Measurements from ENCODE around the gene PTRH1. TPM values are rescaled to one million over a fixed set of nuclear protein-coding genes. Genes with fewer than 3 reads are reported as not detected.

PTRH1 gene
- total and polyA plus RNA-seq, 5 donors from 2014 or later, result 9.3 to 36.5 (median 27.5) TPM

- H3K4me3 Mint-ChIP-seq, result no peak overlapping the region
- no peak overlapping the region for H3K4me3 ChIP-seq (ENCODE audit: low read depth, low read length)
- no peaks in the 10 kb centered on the region for H3K36me3 ChIP-seq (ENCODE audit: control insufficient read depth, insufficient read depth, low read length)
- peaks cover 0 to 33% (median 5%) of the 10 kb centered on the region in 4 donors for H3K4me1 Mint-ChIP-seq
- H3K27me3 ChIP-seq (ENCODE audit: control insufficient read depth, insufficient read depth, low read length), result no peaks in the 10 kb centered on the region
- DNase-seq (peak in 2 of 3 donors; percentile 28 to 67), ATAC-seq (ENCODE audit: low read depth in 2 of 2) (peak; percentile 70)
- H3K9me3 Mint-ChIP-seq, result peaks cover 0 to 2% (median 0%) of the 10 kb centered on the region in 7 donors
- no peaks in the 10 kb centered on the region for H3K9me3 ChIP-seq (ENCODE audit: control insufficient read depth in 2 of 2, low read length in 2 of 2)
- peak overlapping the region in 1 of 3 donors; percentile 69 for H3K27ac Mint-ChIP-seq
- H3K27ac ChIP-seq (ENCODE audit: insufficient read depth, low read length, poor library complexity, severe bottlenecking), result no peak overlapping the region
- no peaks in the 10 kb centered on the region for H3K27me3 Mint-ChIP-seq
- H3K36me3 Mint-ChIP-seq, result peaks cover 3% of the 10 kb centered on the region
- H3K4me1 ChIP-seq (ENCODE audit: control insufficient read depth, insufficient read depth, low read length, poor library complexity, severe bottlenecking), result peaks cover 6% of the 10 kb centered on the region
Observed at GRCh38 chr9:127707766-127708165, 7.7 kb downstream of the PTRH1 start.

DNA sequence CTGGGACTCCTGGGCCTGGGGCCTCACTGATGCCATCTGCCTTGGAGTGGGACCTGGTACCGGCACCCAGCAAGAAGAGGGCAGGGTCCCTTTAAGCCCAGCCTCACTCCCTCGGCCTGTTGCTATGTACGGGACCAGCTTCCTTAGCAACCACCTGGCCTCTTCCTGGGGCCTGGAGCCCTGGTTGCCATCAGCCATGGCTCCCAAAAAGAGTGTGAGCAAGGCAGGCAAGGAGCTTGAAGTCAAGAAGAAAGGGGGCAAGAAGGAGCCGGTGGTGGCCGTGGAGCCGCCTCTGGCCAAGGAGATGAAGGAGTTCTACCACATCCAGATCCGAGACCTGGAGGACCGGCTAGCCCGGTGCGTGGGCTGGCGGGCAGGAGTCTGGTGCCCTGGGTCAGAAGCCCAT lies 8.6 kb downstream of the PTRH1 start, which contains the start of gene CFAP157:
CFAP157 (plus strand) TSS at position 153 of the 406 bp plus-strand sequence; CDS start at position 197, 44 bp downstream.
- peak within 1 kb of the TSS in 1 of 4 donors; percentile 82 for H3K4me3 Mint-ChIP-seq
- H3K27ac Mint-ChIP-seq, result peak within 1 kb of the TSS in 1 of 3 donors; percentile 69
- H3K36me3 Mint-ChIP-seq, result peaks cover 3% of the 10 kb centered on the region

DNA sequence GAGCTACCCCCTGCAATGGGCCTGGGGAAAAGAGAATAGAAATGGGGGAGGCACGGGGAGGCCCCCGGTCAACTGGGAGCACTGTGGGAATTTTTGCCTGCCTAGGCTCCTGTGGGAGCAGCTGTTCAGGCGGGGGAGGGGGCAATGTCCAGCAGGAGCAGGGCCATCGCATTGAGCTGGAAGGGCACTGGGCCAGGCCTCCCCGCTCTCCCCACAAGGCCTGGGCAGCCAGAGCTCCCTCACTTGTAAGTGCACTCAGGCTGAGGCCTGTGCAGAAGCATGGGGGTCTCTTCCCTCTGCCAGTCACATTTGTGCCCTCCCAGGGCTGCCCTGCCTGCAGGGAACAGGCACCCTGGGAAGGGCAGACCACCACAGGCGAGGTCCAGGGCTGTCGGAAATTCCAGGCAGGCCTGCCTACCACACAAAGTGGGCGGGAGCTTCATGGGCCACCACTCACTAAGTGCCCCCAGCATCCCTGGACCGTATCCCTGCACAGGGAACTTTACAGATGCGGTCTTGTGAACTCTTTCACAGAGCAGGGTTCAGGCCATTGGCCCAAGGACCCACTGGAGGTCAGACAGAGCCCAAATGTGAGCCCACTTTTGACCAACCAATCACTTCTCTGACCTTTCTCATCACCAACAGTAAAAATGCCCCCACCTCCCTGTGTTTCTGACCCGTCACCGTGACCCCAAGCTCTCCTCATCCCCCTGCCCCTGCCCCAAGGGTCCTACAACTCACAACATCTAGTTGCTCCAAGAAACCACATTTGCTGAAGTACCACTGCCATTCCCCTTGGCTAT lies 9.7 kb downstream of the PTRH1 start:
- ATAC-seq (ENCODE audit: low read depth in 2 of 2), result no peak
- H3K27ac Mint-ChIP-seq, result no peak overlapping the region

More for the DNA sequence above, 8.6 kb downstream of the PTRH1 start, which contains the start of gene CFAP157:
- Histone ChIP-seq H3K27ac (ENCODE audit: insufficient read depth, low read length, poor library complexity, severe bottlenecking) (no peak within 1 kb of the TSS), H3K9me3 (ENCODE audit: control insufficient read depth in 2 of 2, low read length in 2 of 2) (no peaks in the 10 kb centered on the region), H3K4me1 (ENCODE audit: control insufficient read depth, insufficient read depth, low read length, poor library complexity, severe bottlenecking) (peaks cover 6% of the 10 kb centered on the region), H3K27me3 (ENCODE audit: control insufficient read depth, insufficient read depth, low read length) (no peaks in the 10 kb centered on the region), H3K36me3 (ENCODE audit: control insufficient read depth, insufficient read depth, low read length) (no peaks in the 10 kb centered on the region), H3K4me3 (ENCODE audit: low read depth, low read length) (no peak within 1 kb of the TSS)
- no peak for ATAC-seq (ENCODE audit: low read depth in 2 of 2)
- Mint-ChIP-seq H3K27me3 (no peaks in the 10 kb centered on the region), H3K4me1 (peaks cover 0 to 29% (median 5%) of the 10 kb centered on the region in 4 donors), H3K9me3 (peaks cover 0 to 2% (median 0%) of the 10 kb centered on the region in 7 donors)
- no peak for DNase-seq

DNA sequence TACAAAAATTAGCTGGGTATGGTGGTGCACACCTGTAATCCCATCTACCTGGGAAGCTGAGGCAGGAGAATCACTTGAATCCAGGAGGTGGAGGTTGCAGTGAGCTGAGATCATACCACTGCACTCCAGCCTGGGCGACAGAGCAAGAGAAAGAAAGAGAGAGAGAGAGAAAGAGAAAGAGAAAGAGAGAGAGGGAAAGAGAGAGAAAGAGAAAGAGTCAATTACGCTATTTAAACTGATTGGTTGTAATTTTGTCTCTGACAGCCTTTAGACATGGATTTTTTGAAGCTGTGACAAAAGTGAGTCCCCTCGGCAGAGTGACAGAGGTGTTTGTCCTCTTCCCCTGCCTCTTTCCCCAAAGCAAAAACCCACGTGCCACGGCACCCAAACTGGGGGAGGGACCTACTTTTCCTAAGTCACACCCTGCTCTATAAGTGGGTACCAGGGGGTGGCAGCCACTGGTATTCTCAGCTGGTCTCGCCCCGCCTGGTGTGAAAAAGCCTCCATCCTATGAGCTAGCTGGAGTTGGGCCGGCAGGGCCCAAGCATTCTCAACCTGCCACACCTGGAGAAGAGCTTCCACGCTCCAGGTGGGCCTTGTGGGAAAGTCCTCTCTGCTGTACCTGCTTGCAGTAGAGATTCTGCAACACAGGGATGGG lies 12.0 kb downstream of the PTRH1 start:
- Histone ChIP-seq H3K4me3 (ENCODE audit: low read depth, low read length) (no peak overlapping the region), H3K9me3 (ENCODE audit: control insufficient read depth in 2 of 2, low read length in 2 of 2) (no peaks in the 10 kb centered on the region), H3K36me3 (ENCODE audit: control insufficient read depth, insufficient read depth, low read length) (no peaks in the 10 kb centered on the region), H3K27me3 (ENCODE audit: control insufficient read depth, insufficient read depth, low read length) (no peaks in the 10 kb centered on the region), H3K27ac (ENCODE audit: insufficient read depth, low read length, poor library complexity, severe bottlenecking) (no peak overlapping the region), H3K4me1 (ENCODE audit: control insufficient read depth, insufficient read depth, low read length, poor library complexity, severe bottlenecking) (peaks cover 7% of the 10 kb centered on the region)
- Mint-ChIP-seq H3K4me3 (peak overlapping the region in 1 of 4 donors; percentile 43), H3K27ac (no peak overlapping the region), H3K4me1 (peaks cover 0 to 24% (median 13%) of the 10 kb centered on the region in 4 donors), H3K27me3 (peaks cover 4% of the 10 kb centered on the region), H3K36me3 (peaks cover under 1% of the 10 kb centered on the region), H3K9me3 (no peaks in the 10 kb centered on the region)
- no peak for DNase-seq
- no peak for ATAC-seq (ENCODE audit: low read depth in 2 of 2)

More for the DNA sequence above, 9.7 kb downstream of the PTRH1 start:
- H3K9me3 ChIP-seq (ENCODE audit: control insufficient read depth in 2 of 2, low read length in 2 of 2), result no peaks in the 10 kb centered on the region
- Mint-ChIP-seq H3K4me3 (no peak overlapping the region), H3K9me3 (peaks cover 0 to 2% (median 0%) of the 10 kb centered on the region in 7 donors), H3K27me3 (no peaks in the 10 kb centered on the region), H3K4me1 (peaks cover 0 to 20% (median 3%) of the 10 kb centered on the region in 4 donors), H3K36me3 (peaks cover 3% of the 10 kb centered on the region)
- no peak for DNase-seq
- no peak overlapping the region for H3K4me3 ChIP-seq (ENCODE audit: low read depth, low read length)
- H3K27me3 ChIP-seq (ENCODE audit: control insufficient read depth, insufficient read depth, low read length), result no peaks in the 10 kb centered on the region
- H3K36me3 ChIP-seq (ENCODE audit: control insufficient read depth, insufficient read depth, low read length), result no peaks in the 10 kb centered on the region
- no peak overlapping the region for H3K27ac ChIP-seq (ENCODE audit: insufficient read depth, low read length, poor library complexity, severe bottlenecking)
- peaks cover under 1% of the 10 kb centered on the region for H3K4me1 ChIP-seq (ENCODE audit: control insufficient read depth, insufficient read depth, low read length, poor library complexity, severe bottlenecking)

GRCh38 chr9:127700594-127701255 lies 14.7 kb downstream of the PTRH1 start:
- DNase-seq, result no peak
- H3K9me3 ChIP-seq (ENCODE audit: control insufficient read depth in 2 of 2, low read length in 2 of 2), result no peaks in the 10 kb centered on the region
- H3K4me1 ChIP-seq (ENCODE audit: control insufficient read depth, insufficient read depth, low read length, poor library complexity, severe bottlenecking), result peaks cover 7% of the 10 kb centered on the region
- no peak overlapping the region for H3K4me3 ChIP-seq (ENCODE audit: low read depth, low read length)
- no peaks in the 10 kb centered on the region for H3K27me3 ChIP-seq (ENCODE audit: control insufficient read depth, insufficient read depth, low read length)
- Mint-ChIP-seq H3K4me1 (peaks cover 0 to 22% (median 9%) of the 10 kb centered on the region in 4 donors), H3K27me3 (peaks cover 4% of the 10 kb centered on the region), H3K4me3 (peak overlapping the region in 2 of 4 donors; percentile 57 to 70), H3K36me3 (no peaks in the 10 kb centered on the region), H3K27ac (no peak overlapping the region), H3K9me3 (no peaks in the 10 kb centered on the region)
- no peaks in the 10 kb centered on the region for H3K36me3 ChIP-seq (ENCODE audit: control insufficient read depth, insufficient read depth, low read length)
- ATAC-seq (ENCODE audit: low read depth in 2 of 2), result no peak
- no peak overlapping the region for H3K27ac ChIP-seq (ENCODE audit: insufficient read depth, low read length, poor library complexity, severe bottlenecking)

- no peaks in the 10 kb centered on the region for H3K9me3 Mint-ChIP-seq
- no peak for DNase-seq
- ATAC-seq (ENCODE audit: low read depth in 2 of 2), result no peak
- no peaks in the 10 kb centered on the region for H3K9me3 ChIP-seq (ENCODE audit: control insufficient read depth in 2 of 2, low read length in 2 of 2)
- H3K4me1 ChIP-seq (ENCODE audit: control insufficient read depth, insufficient read depth, low read length, poor library complexity, severe bottlenecking), result peaks cover 7% of the 10 kb centered on the region
- H3K4me3 ChIP-seq (ENCODE audit: low read depth, low read length), result no peak overlapping the region
- H3K4me1 Mint-ChIP-seq, result peaks cover 0 to 22% (median 9%) of the 10 kb centered on the region in 4 donors
- no peaks in the 10 kb centered on the region for H3K36me3 ChIP-seq (ENCODE audit: control insufficient read depth, insufficient read depth, low read length)
- H3K36me3 Mint-ChIP-seq, result no peaks in the 10 kb centered on the region
- H3K4me3 Mint-ChIP-seq, result peak overlapping the region in 3 of 4 donors; percentile 57 to 70 (median 69)
- H3K27me3 Mint-ChIP-seq, result peaks cover 4% of the 10 kb centered on the region
- no peak overlapping the region for H3K27ac ChIP-seq (ENCODE audit: insufficient read depth, low read length, poor library complexity, severe bottlenecking)
- H3K27ac Mint-ChIP-seq, result peak overlapping the region in 1 of 3 donors; percentile 71
- no peaks in the 10 kb centered on the region for H3K27me3 ChIP-seq (ENCODE audit: control insufficient read depth, insufficient read depth, low read length)
Observed at GRCh38 chr9:127700140-127700539, 15.3 kb downstream of the PTRH1 start.

GRCh38 chr9:127698985-127699670 lies 16.3 kb downstream of the PTRH1 start:
- DNase-seq (peak; percentile 73 to 93 (median 80)), ATAC-seq (ENCODE audit: low read depth in 2 of 2) (peak; percentile 88 to 96)
- H3K36me3 Mint-ChIP-seq, result no peaks in the 10 kb centered on the region
- Histone ChIP-seq H3K4me1 (ENCODE audit: control insufficient read depth, insufficient read depth, low read length, poor library complexity, severe bottlenecking) (peaks cover 7% of the 10 kb centered on the region), H3K4me3 (ENCODE audit: low read depth, low read length) (peak overlapping the region; percentile 74), H3K36me3 (ENCODE audit: control insufficient read depth, insufficient read depth, low read length) (no peaks in the 10 kb centered on the region), H3K27me3 (ENCODE audit: control insufficient read depth, insufficient read depth, low read length) (no peaks in the 10 kb centered on the region), H3K27ac (ENCODE audit: insufficient read depth, low read length, poor library complexity, severe bottlenecking) (peak overlapping the region; percentile 63), H3K9me3 (ENCODE audit: control insufficient read depth in 2 of 2, low read length in 2 of 2) (no peaks in the 10 kb centered on the region)
- peaks cover 0 to 22% (median 9%) of the 10 kb centered on the region in 4 donors for H3K4me1 Mint-ChIP-seq
- peak overlapping the region; percentile 66 to 94 (median 83) for H3K4me3 Mint-ChIP-seq
- H3K27ac Mint-ChIP-seq, result peak overlapping the region; percentile 56 to 93 (median 88)
- H3K27me3 Mint-ChIP-seq, result peaks cover 4% of the 10 kb centered on the region
- H3K9me3 Mint-ChIP-seq, result no peaks in the 10 kb centered on the region
